Activated CD4-positive, alpha-beta T cell treated with anti-CD3 and anti-CD28 coated beads, Interleukin-2, amount 10 ng/mL, durations not matched to agents 7 days and 5 days (primary cell): ENCODE data around the gene RHBG. TPM values are rescaled to one million over a fixed set of nuclear protein-coding genes. Genes with fewer than 3 reads are reported as not detected.

Source experiments
- CTCF ChIA-PET: fragments of 350-600 bp; sonication (Branson Sonifier 250); formaldehyde crosslinking; loops from one replicate; lab custom pipeline; 2021; ENCODE audit warnings: antibody characterized with exemption; lab: Charles Lee
- POLR2A ChIA-PET: fragments of 350-600 bp; sonication (Branson Sonifier 250); formaldehyde crosslinking; loops from one replicate; lab custom pipeline; 2021; ENCODE audit warnings: antibody characterized with exemption; lab: Charles Lee
- DNase-seq: peaks from one replicate; pipeline ENCODE4 v3.0.0-alpha.2; 2020
- H3K27ac Mint-ChIP-seq: one replicate; pipeline ENCODE4 v1.8.0; 2021; ENCODE audit warnings: mild to moderate bottlenecking, moderate library complexity, mixed read lengths
- H3K27me3 Mint-ChIP-seq: one replicate; pipeline ENCODE4 v1.8.0; 2021; ENCODE audit warnings: mixed read lengths
- H3K36me3 Mint-ChIP-seq: one replicate; pipeline ENCODE4 v1.8.0; 2021; ENCODE audit warnings: low read depth, mixed read lengths
- H3K4me1 Mint-ChIP-seq: one replicate; pipeline ENCODE4 v1.8.0; 2021; ENCODE audit warnings: mixed read lengths
- H3K4me3 Mint-ChIP-seq: one replicate; pipeline ENCODE4 v1.8.0; 2021; ENCODE audit warnings: mild to moderate bottlenecking, moderate library complexity, mixed read lengths
- H3K9me3 Mint-ChIP-seq: one replicate; pipeline ENCODE4 v1.8.0; 2021; ENCODE audit warnings: mixed read lengths
- total RNA-seq, 2 experiments: library from RNA; stranded (reverse); gene quantifications; one replicate each; pipeline ENCODE4 v1.2.3, GENCODE V29; 2021

Gene RHBG
- total RNA-seq, 2 experiments from 2014 or later = not detected

- H3K9me3 Mint-ChIP-seq = no peaks in the 10 kb centered on the region
- no peak overlapping the region for H3K27ac Mint-ChIP-seq
- H3K36me3 Mint-ChIP-seq = no peaks in the 10 kb centered on the region
- no peak overlapping the region for H3K4me3 Mint-ChIP-seq
- ChIA-PET POLR2A (no interaction called here), CTCF (interaction anchor here (1.7 kb wide), 1 partner anchor 28 kb away, joined by 6 read pairs; no protein-coding TSS in a partner anchor)
- H3K4me1 Mint-ChIP-seq = peaks cover 16% of the 10 kb centered on the region
- DNase-seq = no peak
- peaks cover 68% of the 10 kb centered on the region for H3K27me3 Mint-ChIP-seq
These were observed 48.5 kb downstream of the RHBG start for GRCh38 chr1:156417401-156418020.

- no peak overlapping the region for H3K27ac Mint-ChIP-seq
- H3K27me3 Mint-ChIP-seq = peaks cover 79% of the 10 kb centered on the region
- H3K4me1 Mint-ChIP-seq = peaks cover 16% of the 10 kb centered on the region
- DNase-seq = no peak
- ChIA-PET POLR2A (no interaction called here), CTCF (interaction anchor here (0.6 to 2.6 kb wide), 6 partner anchors 8 to 288 kb away, joined by 3 to 13 read pairs (median 5); no protein-coding TSS in a partner anchor)
- H3K36me3 Mint-ChIP-seq = no peaks in the 10 kb centered on the region
- H3K4me3 Mint-ChIP-seq = no peak overlapping the region
- H3K9me3 Mint-ChIP-seq = no peaks in the 10 kb centered on the region
These were observed 49.5 kb downstream of the RHBG start for GRCh38 chr1:156418416-156419070.

GRCh38 chr1:156419854-156420204 is 50.8 kb downstream of the RHBG start:
- no peaks in the 10 kb centered on the region for H3K9me3 Mint-ChIP-seq
- no peaks in the 10 kb centered on the region for H3K36me3 Mint-ChIP-seq
- H3K27me3 Mint-ChIP-seq = peaks cover 85% of the 10 kb centered on the region
- ChIA-PET POLR2A (interaction anchor here (0.6 kb wide), 1 partner anchor 23 kb away, joined by 3 read pairs; no protein-coding TSS in a partner anchor), CTCF (interaction anchor here (0.6 to 2.6 kb wide), 7 partner anchors 9 to 286 kb away, joined by 3 to 13 read pairs (median 4); no protein-coding TSS in a partner anchor)
- peaks cover 16% of the 10 kb centered on the region for H3K4me1 Mint-ChIP-seq
- H3K4me3 Mint-ChIP-seq = peak overlapping the region; percentile 77
- no peak overlapping the region for H3K27ac Mint-ChIP-seq
- no peak for DNase-seq

GRCh38 chr1:156420205-156421061 is 51.4 kb downstream of the RHBG start:
- H3K27ac Mint-ChIP-seq = no peak overlapping the region
- ChIA-PET CTCF (interaction anchor here (0.6 to 2.6 kb wide), 6 partner anchors 10 to 207 kb away, joined by 3 to 13 read pairs (median 4); no protein-coding TSS in a partner anchor), POLR2A (interaction anchor here (0.6 kb wide), 1 partner anchor 22 kb away, joined by 3 read pairs; no protein-coding TSS in a partner anchor)
- H3K36me3 Mint-ChIP-seq = no peaks in the 10 kb centered on the region
- no peaks in the 10 kb centered on the region for H3K9me3 Mint-ChIP-seq
- peaks cover 16% of the 10 kb centered on the region for H3K4me1 Mint-ChIP-seq
- peaks cover 86% of the 10 kb centered on the region for H3K27me3 Mint-ChIP-seq
- peak; percentile 44 for DNase-seq
- peak overlapping the region; percentile 77 for H3K4me3 Mint-ChIP-seq

GRCh38 chr1:156421062-156421938 is 52.3 kb downstream of the RHBG start:
- no peaks in the 10 kb centered on the region for H3K36me3 Mint-ChIP-seq
- DNase-seq = peak; percentile 58
- peaks cover 16% of the 10 kb centered on the region for H3K4me1 Mint-ChIP-seq
- H3K4me3 Mint-ChIP-seq = peak overlapping the region; percentile 77
- CTCF ChIA-PET = interaction anchor here (3.5 kb wide), 1 partner anchor 36 kb away, joined by 22 read pairs; no protein-coding TSS in a partner anchor
- POLR2A ChIA-PET = no interaction called here
- H3K27ac Mint-ChIP-seq = no peak overlapping the region
- peaks cover 91% of the 10 kb centered on the region for H3K27me3 Mint-ChIP-seq
- H3K9me3 Mint-ChIP-seq = no peaks in the 10 kb centered on the region

GRCh38 chr1:156421939-156422601 is 53.1 kb downstream of the RHBG start:
- Mint-ChIP-seq H3K36me3 (no peaks in the 10 kb centered on the region), H3K27me3 (peaks cover 93% of the 10 kb centered on the region), H3K9me3 (no peaks in the 10 kb centered on the region), H3K4me3 (peak overlapping the region; percentile 59), H3K4me1 (peaks cover 16% of the 10 kb centered on the region), H3K27ac (peak overlapping the region; percentile 37)
- no peak for DNase-seq
- POLR2A ChIA-PET = no interaction called here
- CTCF ChIA-PET = interaction anchor here (0.5 to 3.5 kb wide), 3 partner anchors 13 to 1040 kb away, joined by 3 to 22 read pairs (median 3); no protein-coding TSS in a partner anchor

GRCh38 chr1:156422602-156423091 is 53.6 kb downstream of the RHBG start:
- peaks cover 93% of the 10 kb centered on the region for H3K27me3 Mint-ChIP-seq
- H3K27ac Mint-ChIP-seq = no peak overlapping the region
- ChIA-PET POLR2A (no interaction called here), CTCF (interaction anchor here (0.5 to 3.5 kb wide), 3 partner anchors 14 to 1040 kb away, joined by 3 to 22 read pairs (median 3); no protein-coding TSS in a partner anchor)
- H3K4me1 Mint-ChIP-seq = peaks cover 16% of the 10 kb centered on the region
- H3K36me3 Mint-ChIP-seq = no peaks in the 10 kb centered on the region
- DNase-seq = no peak
- no peak overlapping the region for H3K4me3 Mint-ChIP-seq
- no peaks in the 10 kb centered on the region for H3K9me3 Mint-ChIP-seq

GRCh38 chr1:156423422-156424352 is 54.7 kb downstream of the RHBG start:
- Mint-ChIP-seq H3K4me1 (peaks cover 16% of the 10 kb centered on the region), H3K27ac (no peak overlapping the region), H3K36me3 (no peaks in the 10 kb centered on the region), H3K27me3 (peaks cover 94% of the 10 kb centered on the region), H3K4me3 (no peak overlapping the region), H3K9me3 (no peaks in the 10 kb centered on the region)
- no peak for DNase-seq
- ChIA-PET CTCF (interaction anchor here (0.6 to 3.5 kb wide), 4 partner anchors 13 to 69 kb away, joined by 3 to 22 read pairs (median 4); no protein-coding TSS in a partner anchor), POLR2A (no interaction called here)

GRCh38 chr1:156424806-156425432 is 55.9 kb downstream of the RHBG start:
- Mint-ChIP-seq H3K4me1 (peaks cover 14% of the 10 kb centered on the region), H3K27ac (no peak overlapping the region), H3K27me3 (peaks cover 94% of the 10 kb centered on the region), H3K36me3 (no peaks in the 10 kb centered on the region), H3K9me3 (no peaks in the 10 kb centered on the region), H3K4me3 (no peak overlapping the region)
- POLR2A ChIA-PET = no interaction called here
- CTCF ChIA-PET = interaction anchor here (0.7 to 3.5 kb wide), 3 partner anchors 12 to 40 kb away, joined by 3 to 22 read pairs (median 5); no protein-coding TSS in a partner anchor
- DNase-seq = no peak

GRCh38 chr1:156425943-156426342 is 56.9 kb downstream of the RHBG start:
- Mint-ChIP-seq H3K36me3 (no peaks in the 10 kb centered on the region), H3K4me3 (no peak overlapping the region), H3K9me3 (no peaks in the 10 kb centered on the region), H3K27ac (no peak overlapping the region), H3K27me3 (peaks cover 95% of the 10 kb centered on the region), H3K4me1 (peaks cover 6% of the 10 kb centered on the region)
- ChIA-PET CTCF (interaction anchor here (0.9 kb wide), 1 partner anchor 40 kb away, joined by 3 read pairs; no protein-coding TSS in a partner anchor), POLR2A (no interaction called here)
- no peak for DNase-seq
